Transverse colon (tissue), 4 donors: ENCODE measurements around the gene ZNF407.

ENCODE experiments used
- CTCF ChIP-seq, 5 experiments: fragments of 200-600 bp in 3 of 5; fragments of 450-650 bp in 2 of 5; sonication (generic) in 3 of 5; IDR thresholded peaks; 1 replicate in 2 of 5; 2 replicates in 3 of 5; pipeline ENCODE4 v1.5.1; 2016 to 2017; ENCODE audit warnings: antibody characterized with exemption in 5 of 5, inconsistent platforms in 3 of 5, mild to moderate bottlenecking in 2 of 5, moderate library complexity in 1 of 5
- EP300 ChIP-seq: sonication (generic); formaldehyde crosslinking; IDR thresholded peaks from one replicate; pipeline ENCODE4 v1.6.1; 2017; ENCODE audit warnings: antibody characterized with exemption, low read depth
- POLR2A ChIP-seq: fragments of 450-650 bp; IDR thresholded peaks from one replicate; pipeline ENCODE4 v1.6.1; 2016; ENCODE audit warnings: antibody characterized with exemption, mild to moderate bottlenecking, moderate library complexity
- POLR2AphosphoS5 ChIP-seq, 3 donors: sonication (generic); formaldehyde crosslinking; IDR thresholded peaks; one replicate each; pipeline ENCODE4 v1.6.1; 2016; ENCODE audit warnings: antibody characterized with exemption in 3 of 3

GRCh38 chr18:75024871-75025270, 427.2 kb downstream of the ZNF407 start:
- TF ChIP-seq POLR2A (no peak), CTCF (IDR thresholded peaks at IDR 0.05) (no peak), POLR2AphosphoS5 (IDR thresholded peaks at IDR 0.05) (no peak), EP300 (no peak)
